HG03066 (cell line): Measurements from ENCODE around the gene COL21A1.

Experiments used
- ATAC-seq: cut with Tn5 transposase; IDR thresholded peaks from one replicate; pipeline ENCODE4 v1.9.1; 2021; ENCODE audit warnings: low read depth; ENCODE audit not compliant: unreplicated experiment

Gene COL21A1

DNA sequence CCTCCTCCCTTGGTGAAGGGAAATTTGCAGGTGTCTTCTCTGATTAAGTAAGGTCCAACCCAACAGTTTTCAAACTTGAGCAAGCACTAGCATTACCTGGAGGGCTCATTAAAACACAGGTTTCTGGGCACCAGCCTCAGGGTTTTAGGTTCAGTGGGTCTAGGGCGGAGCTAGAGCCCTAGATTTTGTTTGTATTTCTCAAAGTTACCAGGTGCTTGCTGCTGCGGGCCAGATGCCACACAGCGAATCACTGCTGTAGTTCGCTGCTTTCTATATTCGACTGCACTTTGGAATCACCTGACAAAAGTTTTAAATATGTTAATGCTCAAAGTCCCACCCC is 869 bp downstream of the COL21A1 start:
- ATAC-seq = no peak

DNA sequence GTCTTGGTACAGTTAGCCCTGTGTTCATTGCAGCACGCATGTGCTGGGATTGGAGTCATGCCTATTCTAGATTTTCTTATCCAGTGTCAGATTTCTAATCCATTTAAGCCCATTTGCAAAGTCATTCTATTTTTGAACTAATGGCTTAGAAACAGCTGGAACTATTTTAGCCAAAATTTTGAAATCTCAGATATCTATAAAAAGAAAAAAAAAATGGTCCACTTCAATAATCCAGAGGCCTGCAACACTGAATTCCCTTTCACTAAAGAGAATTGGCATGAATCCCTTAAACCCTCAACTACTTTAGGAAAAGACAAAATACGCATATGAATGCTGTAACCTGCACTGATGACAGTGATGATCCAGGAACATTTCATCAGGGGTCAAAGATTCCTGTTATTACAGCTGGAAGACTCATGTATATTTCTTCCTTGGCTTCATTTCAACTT is 1.5 kb downstream of the COL21A1 start:
- no peak for ATAC-seq

DNA sequence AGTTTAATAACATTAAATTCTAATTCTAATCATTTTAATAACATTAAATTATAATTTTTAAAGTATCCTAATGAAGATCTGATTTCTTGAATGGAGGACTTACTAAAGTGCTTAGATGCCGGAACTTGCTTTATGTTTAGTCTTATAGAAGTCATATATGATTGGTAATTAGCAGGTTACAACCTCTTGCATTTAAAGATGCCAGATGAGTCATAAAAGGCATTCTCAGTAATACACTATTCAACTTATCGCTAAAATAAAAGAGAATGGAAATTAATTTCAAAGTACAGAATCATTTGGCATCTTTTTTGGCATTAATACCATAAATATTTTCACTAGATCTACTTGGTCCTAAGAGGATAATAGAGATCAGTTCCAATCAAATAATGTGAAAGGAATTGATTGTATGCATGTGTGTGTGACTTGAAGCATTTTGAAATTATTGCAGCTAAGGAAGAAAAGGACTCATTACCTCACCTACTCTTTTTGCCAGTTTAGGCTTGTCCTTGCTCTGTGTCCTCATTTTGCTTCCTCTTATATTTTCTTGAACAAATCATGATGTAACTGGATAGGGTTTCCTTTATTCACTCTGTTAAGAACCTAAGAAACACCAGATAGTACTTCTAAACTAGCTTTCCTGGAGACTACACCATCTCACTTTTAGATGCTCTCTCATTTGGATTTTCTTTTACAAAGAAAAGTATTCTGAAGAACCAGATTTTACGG is 2.7 kb downstream of the COL21A1 start:
- ATAC-seq = no peak

DNA sequence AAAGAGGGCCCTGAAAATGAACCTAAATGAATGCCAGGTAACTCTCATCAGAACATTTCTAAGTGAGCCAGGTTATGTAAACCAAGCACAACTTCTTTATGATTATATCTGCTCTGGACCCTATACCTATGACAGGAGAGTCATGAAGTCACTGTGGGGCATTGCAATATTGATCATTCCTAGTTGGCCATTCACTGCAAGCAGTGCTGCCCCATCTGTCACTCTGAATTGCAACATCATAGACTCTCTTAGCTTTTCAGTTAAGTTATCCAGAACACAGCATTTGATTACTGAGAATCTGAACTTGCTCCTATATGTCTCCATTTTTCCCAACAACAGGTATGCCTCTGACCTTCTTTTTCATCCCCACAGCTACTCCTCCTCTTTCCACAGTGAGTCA is 3.3 kb downstream of the COL21A1 start:
- no peak for ATAC-seq

DNA sequence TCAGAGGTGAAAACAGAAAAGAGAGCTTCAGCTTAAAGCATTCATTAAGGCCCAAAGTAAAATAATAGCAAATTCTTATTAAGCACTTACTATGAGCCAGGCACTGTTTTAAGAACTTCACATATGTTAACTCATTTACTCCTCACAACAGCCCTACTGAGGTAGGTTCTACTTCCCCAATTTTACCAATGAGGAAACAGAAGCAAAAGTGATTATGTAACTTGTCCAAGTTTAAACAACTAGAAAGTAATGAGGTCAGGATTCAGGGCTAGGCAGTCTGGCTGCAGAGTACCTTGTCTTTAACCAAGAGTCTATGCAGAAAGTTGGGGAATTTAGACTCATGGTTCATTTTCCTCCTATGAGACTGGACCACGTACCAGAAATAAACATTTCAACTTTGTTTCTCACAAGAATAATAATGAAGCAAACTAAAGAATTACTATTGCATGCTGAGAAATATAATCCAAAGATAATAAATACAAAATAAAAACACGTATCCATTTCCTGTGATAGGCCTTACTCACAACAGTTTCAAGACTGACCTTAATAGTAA is 3.8 kb downstream of the COL21A1 start:
- peak; percentile 77 for ATAC-seq

DNA sequence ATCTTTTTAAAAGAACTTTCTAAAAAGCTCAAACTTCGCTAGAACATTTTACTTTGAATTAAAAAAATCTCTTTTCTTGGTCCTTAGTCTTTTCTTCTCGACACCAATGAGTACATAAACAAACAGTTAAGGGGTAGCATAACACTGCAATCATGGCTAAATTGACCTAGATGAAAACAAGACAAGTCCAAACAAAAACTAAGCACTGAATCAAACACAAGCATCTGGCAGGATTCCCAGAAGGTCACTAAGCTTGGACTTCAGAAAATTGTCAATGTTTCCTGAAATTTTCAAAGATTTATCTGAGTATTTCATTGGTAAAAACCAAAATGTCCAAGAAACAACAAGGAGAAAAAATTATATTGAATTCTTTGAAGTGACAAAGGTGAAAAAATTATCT is 5.0 kb downstream of the COL21A1 start:
- no peak for ATAC-seq

DNA sequence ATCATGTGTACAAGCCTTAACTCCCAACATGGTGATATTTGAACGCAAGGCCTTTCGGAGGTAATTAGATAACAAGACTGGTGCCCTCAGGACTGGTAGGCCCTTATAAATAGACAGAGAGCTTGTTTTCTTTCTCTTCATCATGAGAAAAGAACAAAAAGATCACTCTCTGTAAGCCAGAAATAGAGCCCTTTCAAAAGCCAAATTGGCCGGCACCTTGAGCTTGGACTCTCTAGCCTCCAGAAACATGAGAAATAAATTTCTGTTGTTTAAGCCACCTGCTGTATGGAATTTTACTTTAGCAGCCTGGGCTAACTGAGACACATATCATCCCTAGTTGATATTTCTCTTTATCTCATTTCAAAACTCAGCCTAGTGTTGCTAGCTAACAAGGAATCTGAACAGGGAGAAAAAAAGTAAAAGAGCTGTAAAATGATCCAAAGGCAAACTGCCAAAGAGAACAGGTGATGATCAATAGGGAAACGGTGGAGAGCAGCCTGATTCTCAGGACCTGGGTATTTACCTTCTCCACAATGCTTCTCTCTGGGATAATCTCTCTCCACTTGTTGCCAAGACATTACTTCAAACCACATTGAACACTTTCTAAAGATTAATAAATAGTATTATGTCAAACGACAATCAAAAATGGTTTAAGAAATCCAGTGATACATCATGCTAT is 6.1 kb downstream of the COL21A1 start:
- ATAC-seq = no peak

DNA sequence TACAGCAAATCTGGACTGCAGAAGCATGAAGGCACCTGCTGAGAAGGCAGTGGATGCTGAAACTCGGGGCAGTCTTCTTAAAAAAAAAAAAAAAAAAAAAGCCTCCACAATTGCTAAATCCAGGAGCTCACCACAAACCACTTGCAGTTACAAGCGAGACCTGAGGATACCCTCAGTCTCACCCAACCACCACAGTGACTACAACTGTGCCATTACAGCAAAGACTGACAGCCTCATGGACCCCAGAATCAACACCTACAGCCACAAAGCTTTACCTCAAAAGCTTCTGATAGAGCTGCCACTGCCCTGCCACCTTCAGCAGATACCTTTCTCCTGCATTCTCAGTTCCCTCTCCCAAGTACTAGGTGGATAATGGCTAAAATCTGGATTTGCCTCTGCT is 9.0 kb downstream of the COL21A1 start:
- ATAC-seq = no peak

DNA sequence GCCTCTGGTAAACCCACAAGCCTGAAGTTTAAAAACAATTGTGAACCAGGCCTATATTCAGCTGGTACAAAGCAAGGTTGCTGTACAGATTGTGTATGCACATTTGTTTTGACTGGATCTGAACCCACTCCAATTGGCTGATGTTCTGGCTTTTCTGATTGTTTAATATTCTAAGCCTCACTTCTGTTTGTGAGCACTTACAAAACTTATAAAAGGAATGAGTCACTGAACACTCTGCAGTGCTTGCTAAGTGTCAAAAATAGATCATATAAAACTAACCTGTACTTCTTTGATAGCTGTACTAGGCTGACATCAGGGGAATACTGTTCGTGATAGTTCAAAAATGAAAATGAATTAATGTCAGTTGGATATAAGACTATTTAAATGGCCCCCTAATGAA is 12.1 kb downstream of the COL21A1 start:
- no peak for ATAC-seq

DNA sequence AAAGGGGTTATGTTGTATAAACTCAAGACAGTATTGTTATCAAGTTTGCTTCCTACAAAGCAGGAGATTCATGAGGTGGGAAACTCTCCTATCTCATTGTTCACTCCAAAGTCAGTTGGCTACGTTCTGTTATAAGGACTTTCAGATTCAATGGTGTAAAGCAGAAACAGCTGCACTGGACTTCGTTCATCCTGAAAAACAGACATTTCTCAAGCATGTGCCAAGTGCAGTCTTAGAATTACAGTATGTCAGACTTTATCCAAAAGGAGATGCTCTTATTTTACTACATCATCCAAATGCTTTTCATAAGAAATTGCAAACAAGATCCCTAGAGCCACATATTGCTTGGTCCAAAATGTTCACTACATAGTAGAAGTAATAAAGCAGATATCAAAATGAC is 14.9 kb downstream of the COL21A1 start:
- no peak for ATAC-seq

DNA sequence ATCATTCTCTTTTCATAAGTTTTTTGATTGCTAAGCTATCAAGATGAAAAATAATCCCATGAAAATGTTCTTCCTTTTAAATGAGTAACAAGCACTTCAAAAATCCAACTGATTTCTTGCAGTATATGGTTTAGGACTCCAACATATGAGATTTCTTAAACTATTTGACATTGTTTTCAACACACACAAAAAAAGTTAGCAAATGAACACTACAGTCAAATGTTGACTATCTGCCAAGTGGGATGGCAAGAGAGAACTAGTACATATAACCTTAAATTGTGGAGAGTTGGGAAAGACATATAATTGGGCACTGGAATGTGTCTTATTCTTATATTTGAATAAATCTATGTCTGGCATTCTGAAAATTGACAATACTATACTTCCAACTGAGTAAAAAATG is 15.6 kb downstream of the COL21A1 start:
- no peak for ATAC-seq

DNA sequence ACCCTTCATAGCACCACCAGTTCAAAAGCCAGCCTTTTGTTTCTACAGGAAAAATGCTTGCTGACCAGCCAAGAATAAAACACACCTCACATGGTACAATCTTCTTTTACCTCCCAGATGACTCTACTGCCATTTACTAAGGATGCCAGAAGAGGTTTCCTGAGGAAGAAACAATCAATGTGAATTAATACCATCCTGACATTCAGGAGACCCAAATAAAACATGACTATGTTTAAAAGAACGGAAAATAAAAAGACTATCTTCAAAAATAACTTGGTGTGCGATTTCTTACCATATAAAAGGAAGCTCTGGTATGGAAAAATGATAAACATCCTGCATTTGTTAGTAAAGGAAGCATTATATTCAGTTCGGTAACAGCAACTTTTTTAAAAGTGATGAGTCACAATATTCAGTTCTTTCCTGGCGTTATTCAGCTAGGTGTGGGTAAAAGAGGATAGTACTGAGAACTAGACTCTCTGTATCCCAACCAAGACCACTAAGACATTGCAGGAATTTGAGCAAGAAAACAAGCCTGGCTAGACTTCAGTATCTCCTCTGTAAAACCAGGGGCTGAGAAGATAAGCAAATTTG is 16.3 kb downstream of the COL21A1 start:
- no peak for ATAC-seq

DNA sequence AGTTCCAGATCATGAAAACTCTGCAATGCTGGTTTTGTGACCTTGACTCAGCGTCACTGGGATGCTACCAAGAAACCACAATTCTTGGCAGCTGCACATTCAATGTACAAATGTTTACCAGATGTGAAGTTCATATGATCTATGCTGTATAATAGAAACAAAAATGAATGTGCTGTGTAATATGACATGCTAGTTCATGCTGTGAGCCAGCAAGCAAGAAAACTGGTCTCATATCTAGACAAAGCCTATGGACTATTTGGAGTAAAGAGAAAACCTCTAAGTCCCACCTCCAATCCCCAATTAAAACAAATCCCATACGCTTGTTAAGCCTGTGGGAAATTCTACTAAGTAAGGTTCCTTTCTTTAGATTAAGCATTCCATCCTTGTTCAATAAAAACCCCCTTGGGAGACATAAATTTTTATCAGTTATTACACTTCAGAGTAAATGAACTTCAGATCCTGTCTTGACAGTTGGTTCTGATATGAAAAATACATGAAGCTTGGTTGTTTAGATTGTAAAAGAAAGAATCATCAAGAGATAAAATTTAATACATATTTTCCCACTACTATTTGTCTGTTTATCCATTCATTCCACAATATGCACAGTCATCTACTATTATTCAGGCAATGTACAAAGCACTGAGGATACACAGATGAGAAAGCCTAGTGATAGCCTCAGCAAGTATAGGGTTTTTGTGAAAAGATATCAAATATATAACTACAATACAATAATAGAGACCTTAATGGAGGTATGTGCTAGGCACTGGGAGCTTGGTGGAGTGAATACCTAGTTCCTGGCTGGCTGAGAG is 20.1 kb downstream of the COL21A1 start:
- no peak for ATAC-seq

DNA sequence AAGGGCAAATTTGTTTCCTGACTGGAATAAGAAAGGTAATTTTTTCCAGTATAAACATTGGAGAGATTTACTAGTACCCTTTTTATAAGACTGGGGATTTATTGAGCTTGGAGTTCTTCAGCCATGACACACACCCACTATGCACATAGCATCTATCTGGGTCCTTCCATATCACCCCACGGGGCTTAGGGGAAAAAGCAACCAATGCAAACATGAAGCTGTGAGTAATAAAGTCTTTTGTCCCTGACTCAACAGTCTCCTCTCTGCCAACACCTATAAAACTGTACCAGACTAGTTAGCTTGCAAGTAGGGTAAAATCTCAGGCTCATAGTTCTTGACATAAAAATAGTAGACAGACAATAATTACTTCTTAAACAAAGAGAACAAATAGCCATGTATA is 23.4 kb downstream of the COL21A1 start:
- ATAC-seq = no peak

DNA sequence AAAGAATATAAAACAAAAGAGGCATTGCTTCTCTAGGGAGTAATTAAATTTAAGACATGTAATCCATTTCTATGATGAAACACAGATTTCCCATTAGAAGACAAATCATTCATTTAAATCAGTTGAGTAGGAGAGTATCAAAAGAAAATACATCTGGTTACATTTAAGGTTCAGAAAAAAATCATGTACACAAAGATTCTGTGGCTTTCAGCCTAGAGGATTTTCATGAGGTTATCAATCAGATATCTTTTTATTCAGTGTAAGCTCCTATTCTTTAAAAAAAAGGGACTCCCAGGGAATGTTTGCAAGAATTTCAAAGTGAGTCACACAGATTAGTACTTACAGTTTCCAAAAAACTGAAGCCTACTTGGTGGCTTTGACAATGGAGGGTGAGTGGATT is 24.9 kb downstream of the COL21A1 start:
- no peak for ATAC-seq

DNA sequence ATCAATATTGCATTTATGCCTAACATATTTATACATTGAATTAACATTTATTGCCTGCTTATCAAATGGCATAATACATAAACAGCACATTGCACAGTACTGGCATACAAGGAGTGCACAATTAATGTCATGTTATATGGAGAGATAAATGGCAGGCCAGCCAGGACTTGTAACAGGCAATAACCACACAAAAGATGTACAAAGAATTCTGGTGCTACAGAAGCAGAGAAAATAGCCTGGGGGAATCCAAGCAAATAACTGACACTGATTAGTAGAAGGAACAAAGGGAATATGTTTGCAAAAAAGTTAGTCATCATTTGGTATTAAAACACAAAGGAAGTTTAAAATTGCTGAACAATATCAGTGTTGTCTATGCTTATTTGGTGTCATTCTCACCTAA is 27.3 kb downstream of the COL21A1 start:
- ATAC-seq = no peak

DNA sequence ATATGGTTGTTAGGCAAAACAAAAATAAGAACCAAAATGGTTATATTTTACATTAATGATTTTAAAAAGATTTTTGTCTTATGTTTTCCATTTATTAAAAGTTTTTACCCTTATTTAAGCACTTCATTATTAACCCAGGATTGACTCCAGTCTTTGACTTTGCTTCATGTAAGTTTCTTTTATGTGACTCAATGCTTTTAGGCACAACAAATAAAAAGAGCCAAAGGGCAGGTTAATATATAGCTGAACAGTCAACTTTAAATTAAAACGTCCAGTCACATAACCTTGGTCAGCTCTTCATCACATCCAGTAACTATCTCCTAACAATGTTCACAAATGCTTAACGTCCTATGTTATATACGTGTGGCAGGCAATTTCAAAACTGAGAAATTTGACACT is 32.7 kb downstream of the COL21A1 start:
- no peak for ATAC-seq

DNA sequence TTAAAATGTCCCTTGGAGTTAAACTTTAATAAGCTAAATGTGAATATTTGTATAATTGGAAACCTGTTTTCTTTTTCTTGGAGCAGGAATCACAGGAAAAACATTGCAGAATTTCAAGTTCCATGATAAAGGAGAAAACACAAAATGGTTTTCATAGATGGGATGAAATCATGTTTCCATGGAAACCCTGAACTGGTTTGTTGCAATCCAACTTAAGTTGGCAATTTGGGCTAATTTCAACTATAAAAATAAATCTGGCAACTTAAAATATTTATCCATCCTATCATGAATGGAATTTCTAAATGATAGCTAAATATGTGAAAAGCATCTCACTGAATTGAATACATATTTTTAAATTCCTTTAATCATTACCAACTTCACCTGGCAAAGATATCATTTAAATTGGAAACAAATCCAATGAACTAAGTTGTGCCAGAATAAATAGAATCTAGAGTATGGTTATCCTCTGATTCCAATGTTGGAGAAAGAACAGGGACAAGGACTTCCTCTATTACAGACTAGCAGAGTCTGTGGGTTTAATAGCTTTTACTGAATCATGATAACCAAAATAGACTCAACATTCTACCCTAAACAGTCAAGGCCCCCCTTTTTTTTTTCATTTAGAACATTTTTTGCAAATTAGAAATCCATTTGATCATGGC is 33.2 kb downstream of the COL21A1 start:
- ATAC-seq = no peak

DNA sequence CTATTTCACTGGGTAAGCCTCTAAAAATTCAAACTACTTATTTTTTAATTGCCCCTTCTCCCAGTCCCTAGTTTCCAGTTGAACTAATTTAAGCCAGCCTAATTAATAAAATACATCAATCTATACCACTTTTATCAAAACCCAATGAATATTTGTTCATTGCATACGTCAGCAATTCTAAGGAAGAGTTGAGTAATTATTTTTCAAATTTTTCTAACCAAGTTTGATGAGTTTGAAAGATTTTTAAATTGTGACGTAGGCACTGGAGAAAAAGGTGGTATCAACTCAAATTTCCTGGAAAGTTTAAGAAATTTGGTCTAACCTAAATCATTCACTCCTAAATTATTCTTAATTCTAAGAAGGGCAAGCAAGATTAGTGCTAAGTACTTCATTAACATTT is 35.7 kb downstream of the COL21A1 start:
- no peak for ATAC-seq

DNA sequence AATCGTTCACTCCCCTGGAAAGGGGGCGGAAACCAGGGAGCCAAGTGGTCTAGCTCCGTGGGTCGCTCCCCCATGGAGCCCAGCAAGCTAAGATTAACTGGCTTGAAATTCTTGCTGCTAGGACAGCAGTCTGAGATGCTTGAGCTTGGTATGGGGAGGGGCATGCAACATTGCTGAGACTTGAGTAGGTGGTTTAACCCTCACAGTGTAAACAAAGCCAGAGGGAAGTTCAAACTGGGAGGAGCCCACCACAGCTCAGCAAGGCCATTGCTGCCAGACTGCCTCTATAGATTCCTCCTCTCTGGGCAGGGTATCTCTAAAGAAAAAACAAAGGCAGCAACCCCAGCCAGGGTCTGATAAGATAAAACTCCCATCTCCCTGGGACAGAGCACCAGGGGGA is 43.2 kb downstream of the COL21A1 start:
- no peak for ATAC-seq

DNA sequence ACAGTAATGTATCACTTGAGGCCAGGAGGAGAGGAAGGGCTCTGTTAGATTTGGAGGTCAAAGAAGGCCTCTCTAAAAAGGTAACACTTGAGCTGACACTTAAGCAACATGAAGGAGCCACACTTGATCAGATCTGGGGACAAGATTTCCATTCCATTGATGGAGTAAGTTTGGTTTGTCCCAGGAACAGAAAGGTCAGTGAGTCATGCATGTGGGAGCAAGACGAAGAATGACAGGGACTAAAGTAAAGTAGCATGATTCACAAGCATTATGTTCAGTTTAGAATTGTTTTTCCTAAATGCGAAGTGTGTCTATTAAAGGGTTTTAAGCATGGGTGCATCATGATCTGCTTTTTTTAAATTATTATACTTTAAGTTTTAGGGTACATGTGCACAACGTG is 47.4 kb downstream of the COL21A1 start:
- no peak for ATAC-seq
